Measurements from ENCODE around the gene C16orf46.

GRCh38 chr16:81123092-81123852 lies 46.2 kb upstream of the C16orf46 start:
- TF ChIP-seq CTCF (IDR thresholded peaks at IDR 0.05) (no peak), POLR2A (IDR thresholded peaks at IDR 0.05) (no peak)
